CD4-positive, alpha-beta T cell treated with Interleukin-21 for 1 hour (primary cell): ENCODE results near the gene ATF6.

Source experiments
- DNase-seq: peaks from one replicate; pipeline ENCODE4 v3.0.0-alpha.2; 2020

The ATF6 gene

DNA sequence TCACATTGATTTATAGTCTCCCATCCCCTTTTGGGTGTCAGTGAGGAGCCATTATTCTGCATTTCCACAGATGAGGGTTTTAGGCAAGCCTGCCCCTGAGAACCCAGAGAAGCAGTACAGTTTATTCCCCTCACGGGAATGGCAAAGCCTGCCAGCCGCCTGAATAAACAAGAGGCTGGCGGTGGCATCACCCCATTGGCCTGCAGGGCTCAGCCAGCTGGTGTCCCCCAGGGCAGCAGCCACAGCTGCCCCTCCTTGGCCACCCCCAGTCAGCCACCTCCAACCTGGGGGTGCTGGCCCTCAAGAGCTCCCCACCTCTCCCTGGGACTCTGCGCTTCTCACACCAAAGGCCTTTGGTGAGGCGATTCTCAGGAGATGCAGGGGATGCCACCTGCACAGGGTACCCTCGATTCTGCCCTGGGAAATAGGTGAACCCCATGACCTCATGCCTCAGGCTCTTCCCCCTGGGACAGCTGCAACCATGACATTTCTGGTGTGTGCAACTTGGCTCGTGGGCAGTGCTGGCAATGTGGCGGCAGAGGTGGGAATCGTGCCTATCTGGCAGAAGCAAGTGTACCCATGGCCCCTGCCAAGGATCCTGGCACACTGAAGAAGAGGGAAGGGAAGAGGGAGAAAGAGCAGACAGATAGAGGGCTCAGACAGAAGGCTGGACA is 243.5 kb downstream of the ATF6 start:
- DNase-seq = no peak

DNA sequence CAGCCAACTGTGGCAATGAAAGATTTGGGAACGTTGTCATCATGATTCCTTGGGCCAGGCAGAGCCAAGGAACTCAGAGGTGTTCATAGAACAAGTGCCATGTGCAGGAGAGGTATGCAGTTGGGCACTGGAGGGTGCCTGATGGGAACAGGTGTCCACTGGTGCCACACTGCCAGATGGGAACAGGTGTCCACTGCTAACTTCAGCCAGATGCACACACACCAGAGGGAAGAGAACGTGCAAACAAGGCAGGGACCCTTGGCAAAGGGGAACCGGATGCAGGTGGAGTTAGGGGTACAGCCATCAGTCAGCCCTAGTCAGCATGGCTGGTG is 244.0 kb downstream of the ATF6 start:
- no peak for DNase-seq

DNA sequence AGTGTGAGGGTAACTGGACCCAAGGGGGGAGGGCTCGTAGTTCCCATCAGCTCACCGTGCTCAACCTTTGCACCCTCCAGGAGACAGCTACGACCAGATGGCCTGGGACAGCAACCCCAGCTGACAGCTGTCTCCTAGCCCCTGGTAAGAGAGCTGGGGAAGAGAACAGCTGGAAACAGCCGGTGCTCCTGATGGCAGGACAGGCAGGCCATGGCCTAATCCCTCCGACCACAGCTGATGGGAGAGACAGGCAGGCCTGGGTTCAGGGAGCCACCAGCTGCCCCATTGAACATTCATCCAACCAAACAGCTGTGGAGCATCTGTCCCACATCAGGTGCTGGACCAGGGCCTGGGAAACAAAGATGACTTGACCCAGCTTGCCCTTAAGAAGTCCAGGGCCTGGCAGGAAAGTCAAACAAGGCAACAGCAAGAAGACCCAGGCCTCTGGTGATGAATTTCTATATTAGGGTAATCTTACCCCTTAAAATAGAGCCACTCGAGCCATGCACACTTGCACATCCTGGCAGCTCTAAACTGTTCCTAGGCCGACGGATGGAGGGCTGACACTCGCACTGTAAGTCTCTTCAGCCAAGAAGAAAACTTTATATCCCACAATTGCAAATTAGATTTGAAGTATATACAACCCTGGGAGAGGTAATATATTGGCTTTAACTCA is 245.4 kb downstream of the ATF6 start:
- DNase-seq = no peak

DNA sequence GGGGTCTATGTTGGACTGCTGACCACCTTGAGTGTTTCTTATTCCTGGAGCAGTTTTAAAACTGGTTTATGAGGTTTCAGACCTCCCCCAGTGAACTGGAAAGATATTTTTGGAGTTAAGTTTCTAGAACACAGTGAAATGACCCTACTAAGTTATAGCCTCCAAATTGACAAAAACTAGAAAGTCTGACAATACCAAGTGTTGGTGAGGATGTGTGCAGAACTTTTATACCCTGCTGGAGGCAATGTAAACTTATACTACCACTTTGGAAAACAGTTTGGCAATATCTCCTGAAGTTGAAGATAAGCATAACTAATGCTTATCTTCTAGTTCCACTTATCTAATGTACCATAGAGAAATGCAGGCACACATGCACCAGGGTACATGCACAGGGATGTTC is 247.2 kb downstream of the ATF6 start:
- DNase-seq = no peak
